A549 (cell line): ENCODE results near the gene NOXA1.

Experiments
- MAFK ChIP-seq: fragments of 450-650 bp; IDR thresholded peaks from 2 replicates; pipeline ENCODE4 v1.6.1; 2014; ENCODE audit not compliant: partially characterized antibody
- MYC ChIP-seq: IDR thresholded peaks from 2 replicates; pipeline ENCODE4 v1.6.1; 2012; ENCODE audit warnings: mild to moderate bottlenecking, inconsistent platforms, low read length, improper control_type of control experiment, borderline replicate concordance
- NFE2L2 ChIP-seq: fragments of 150-350 bp; conservative IDR thresholded peaks from 2 replicates; pipeline ENCODE4 v1.6.1; 2014; ENCODE audit warnings: low read length
- POLR2A ChIP-seq: IDR thresholded peaks from 2 replicates; pipeline ENCODE4 v1.6.1; 2012; ENCODE audit warnings: mild to moderate bottlenecking, low read length
- RNF2 ChIP-seq: fragments of 200-600 bp; sonication (generic); IDR thresholded peaks from 2 replicates; pipeline ENCODE4 v1.6.1; 2016; ENCODE audit warnings: low read depth, mild to moderate bottlenecking, antibody characterized with exemption, moderate library complexity, borderline replicate concordance

DNA sequence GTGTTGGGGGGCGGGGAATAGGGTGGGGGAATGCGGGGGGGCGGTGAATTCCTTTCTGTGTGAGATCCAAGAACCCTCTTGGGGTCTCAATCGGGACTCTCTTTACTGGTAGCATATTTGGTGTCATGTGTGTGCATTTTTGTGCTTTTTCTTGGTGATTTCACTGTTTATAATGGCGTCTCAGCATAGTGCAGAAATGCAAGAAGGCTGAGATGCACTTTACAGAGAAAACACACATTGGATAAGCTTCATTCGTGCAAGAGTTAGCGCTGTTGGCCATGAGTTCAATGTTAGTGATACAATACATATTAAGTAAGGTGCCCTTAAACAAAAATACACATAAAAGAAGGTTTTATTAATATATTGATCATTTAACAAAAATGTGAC lies 18.7 kb downstream of the NOXA1 start:
- TF ChIP-seq RNF2 (no peak), POLR2A (no peak), MAFK (no peak), MYC (no peak), NFE2L2 (no peak)
